Psoas muscle (tissue), 8 donors: ENCODE results near the gene VTCN1. TPM values are rescaled to one million over a fixed set of nuclear protein-coding genes. Genes with fewer than 3 reads are reported as not detected.

Experiments
- ATAC-seq, 4 donors: fragments of 200-7000 bp; cut with Tn5 transposase; one replicate each; pipeline ENCODE4 v1.9.1; 2020; ENCODE audit warnings: moderate library complexity in 3 of 4, mild to moderate bottlenecking in 2 of 4
- DNase-seq, 2 donors: peaks; one replicate each; pipeline ENCODE4 v3.0.0-alpha.2; 2020
- H3K27ac ChIP-seq: fragments of 200-600 bp; one replicate; pipeline ENCODE4 v1.8.0; 2022
- H3K27me3 ChIP-seq, 3 donors: fragments of 200-600 bp in 1 of 3; one replicate each; pipeline versions ENCODE4 v1.6.1 to v1.8.0; 2013 to 2022; ENCODE audit warnings: low read length in 2 of 3, mild to moderate bottlenecking in 2 of 3, moderate library complexity in 1 of 3; ENCODE audit not compliant: insufficient read depth in 3 of 3
- H3K36me3 ChIP-seq, 2 donors: fragments of 200-600 bp in 1 of 2; one replicate each; pipeline versions ENCODE4 v1.6.1 to v1.8.0; 2013 to 2022; ENCODE audit warnings: low read depth in 1 of 2, mild to moderate bottlenecking in 1 of 2, moderate library complexity in 1 of 2; ENCODE audit not compliant: insufficient read depth in 1 of 2
- H3K4me1 ChIP-seq: fragments of 200-600 bp; one replicate; pipeline ENCODE4 v1.8.0; 2022
- H3K4me3 ChIP-seq: fragments of 200-600 bp; one replicate; pipeline ENCODE4 v1.8.0; 2022; ENCODE audit warnings: mild to moderate bottlenecking
- H3K9me3 ChIP-seq: fragments of 200-600 bp; one replicate; pipeline ENCODE4 v1.8.0; 2022
- WGBS, 3 donors: extraction: QIAGEN DNeasy Blood & Tissue Kit; methylation state at CpG; one replicate each; pipeline versions ENCODE4 v1.1.6 to v1.1.7; 2013; 5-methylcytosine and 5-hydroxymethylcytosine counted together
- intact Hi-C, 2 donors: fragments of 100-400 bp; cut with DNase I; formaldehyde crosslinking; loops; one replicate each; pipeline versions ENCODE4 v1.11.0 to v1.14.2; 2022
- polyA plus RNA-seq, 3 donors: library from polyadenylated mRNA; stranded (reverse); fragments of 200-250 nt; gene quantifications; one replicate each; pipeline ENCODE4 v1.2.3, GENCODE V29; 2013
- total RNA-seq, 4 donors: library from RNA; stranded (reverse); fragmentation: NEBNext Ultra II Directional in 2 of 4; extraction: Animal tissue kit (Norgen Biotek cat#: 25700) in 2 of 4; gene quantifications; one replicate each; pipeline versions ENCODE4 v1.2.1 to v1.2.4, GENCODE V29; 2021 to 2023
- TF ChIP-seq, protein P1 (sequence below): fragments of 200-600 bp; IDR thresholded peaks from one replicate; pipeline ENCODE4 v1.8.0; 2022; ENCODE audit warnings: antibody characterized with exemption
- donor health status: healthy with polysubstance abuse.
- donor health status: DM: no; HTN: no; CAD: no; lungs with moderate emphysema.
- donor health status: Bipolar disorder and iron deficiency.
- donor health status: healthy.
- donor health status: DM: yes; HTN: yes; CAD: no.
- donor health status: DM: no; HTN: no; CAD: no.
- donor health status: DM: no; HTN: no; CAD: no.
- donor health status: DM: yes; HTN: yes; CAD: no.

The VTCN1 gene
- total and polyA plus RNA-seq, 7 donors, result 0.03 to 0.22 (median 0.09) TPM; not detected in 4

DNA sequence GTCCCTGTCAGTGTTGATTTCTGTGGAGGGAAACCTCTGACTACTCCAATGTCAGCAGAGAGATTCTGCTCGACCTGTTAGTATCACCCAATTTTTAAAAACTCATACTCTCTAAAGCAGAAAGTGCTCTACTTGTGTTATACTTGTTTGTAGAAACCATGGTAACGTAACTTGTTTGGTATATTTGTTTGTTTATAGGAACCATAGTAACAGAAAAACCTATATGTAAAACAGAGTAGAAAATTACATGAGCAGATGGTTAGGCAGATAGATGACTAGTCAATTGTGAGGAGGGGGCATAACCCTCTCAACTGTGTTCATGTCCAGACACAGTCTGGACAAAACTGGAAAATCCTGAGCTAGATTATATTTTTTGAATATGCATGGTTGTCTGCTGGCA is 95.8 kb downstream of the VTCN1 start:
- DNase-seq (no peak), ATAC-seq (no peak)
- TF ChIP-seq, protein P1, sequence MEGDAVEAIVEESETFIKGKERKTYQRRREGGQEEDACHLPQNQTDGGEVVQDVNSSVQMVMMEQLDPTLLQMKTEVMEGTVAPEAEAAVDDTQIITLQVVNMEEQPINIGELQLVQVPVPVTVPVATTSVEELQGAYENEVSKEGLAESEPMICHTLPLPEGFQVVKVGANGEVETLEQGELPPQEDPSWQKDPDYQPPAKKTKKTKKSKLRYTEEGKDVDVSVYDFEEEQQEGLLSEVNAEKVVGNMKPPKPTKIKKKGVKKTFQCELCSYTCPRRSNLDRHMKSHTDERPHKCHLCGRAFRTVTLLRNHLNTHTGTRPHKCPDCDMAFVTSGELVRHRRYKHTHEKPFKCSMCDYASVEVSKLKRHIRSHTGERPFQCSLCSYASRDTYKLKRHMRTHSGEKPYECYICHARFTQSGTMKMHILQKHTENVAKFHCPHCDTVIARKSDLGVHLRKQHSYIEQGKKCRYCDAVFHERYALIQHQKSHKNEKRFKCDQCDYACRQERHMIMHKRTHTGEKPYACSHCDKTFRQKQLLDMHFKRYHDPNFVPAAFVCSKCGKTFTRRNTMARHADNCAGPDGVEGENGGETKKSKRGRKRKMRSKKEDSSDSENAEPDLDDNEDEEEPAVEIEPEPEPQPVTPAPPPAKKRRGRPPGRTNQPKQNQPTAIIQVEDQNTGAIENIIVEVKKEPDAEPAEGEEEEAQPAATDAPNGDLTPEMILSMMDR, result no peak
- no peaks in the 10 kb centered on the region for H3K9me3 ChIP-seq
- intact Hi-C loops, result loop anchor here in 1 of 2 donors (5.0 kb wide), 1 partner anchor 33 kb away; no protein-coding TSS in a partner anchor
- no peaks in the 10 kb centered on the region for H3K27me3 ChIP-seq
- H3K27ac ChIP-seq, result no peak overlapping the region
- H3K36me3 ChIP-seq, result peaks cover 0 to 68% of the 10 kb centered on the region in 2 donors
- no peak overlapping the region for H3K4me3 ChIP-seq
- peaks cover 34% of the 10 kb centered on the region for H3K4me1 ChIP-seq
- WGBS, 3 donors, result 64 to 67% (median 64%) methylated on average over 2 of the region's 2 CpGs

DNA sequence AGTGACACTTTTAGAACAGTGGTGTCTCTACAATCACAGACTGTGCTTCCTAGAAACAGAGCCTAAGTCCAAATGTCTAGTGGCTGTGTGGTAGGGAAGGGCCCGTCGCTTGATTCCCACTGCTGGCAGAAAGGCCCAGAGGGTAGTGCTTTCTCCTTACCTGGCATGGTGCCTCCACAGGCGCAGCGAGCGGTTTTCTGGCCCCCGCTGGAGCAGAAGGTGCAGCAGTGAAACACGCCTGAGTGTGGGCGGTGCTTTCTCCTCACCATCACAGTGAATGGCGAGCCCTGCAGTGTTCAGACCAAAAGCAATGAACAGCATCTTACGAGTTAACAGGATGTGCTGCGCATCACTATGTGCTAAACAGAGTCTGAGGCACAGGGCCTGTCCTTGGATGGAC is 97.5 kb downstream of the VTCN1 start:
- intact Hi-C loops, result no loop called here
- TF ChIP-seq, protein P1, result no peak
- no peak for ATAC-seq
- H3K27me3 ChIP-seq, result no peaks in the 10 kb centered on the region
- 86 to 93% (median 92%) methylated on average over 11 of the region's 11 CpGs for WGBS, 3 donors
- peaks cover 5 to 85% of the 10 kb centered on the region in 2 donors for H3K36me3 ChIP-seq
- H3K4me1 ChIP-seq, result peaks cover 19% of the 10 kb centered on the region
- H3K4me3 ChIP-seq, result no peak overlapping the region
- H3K9me3 ChIP-seq, result no peaks in the 10 kb centered on the region
- peak overlapping the region; percentile 3 for H3K27ac ChIP-seq
- no peak for DNase-seq

DNA sequence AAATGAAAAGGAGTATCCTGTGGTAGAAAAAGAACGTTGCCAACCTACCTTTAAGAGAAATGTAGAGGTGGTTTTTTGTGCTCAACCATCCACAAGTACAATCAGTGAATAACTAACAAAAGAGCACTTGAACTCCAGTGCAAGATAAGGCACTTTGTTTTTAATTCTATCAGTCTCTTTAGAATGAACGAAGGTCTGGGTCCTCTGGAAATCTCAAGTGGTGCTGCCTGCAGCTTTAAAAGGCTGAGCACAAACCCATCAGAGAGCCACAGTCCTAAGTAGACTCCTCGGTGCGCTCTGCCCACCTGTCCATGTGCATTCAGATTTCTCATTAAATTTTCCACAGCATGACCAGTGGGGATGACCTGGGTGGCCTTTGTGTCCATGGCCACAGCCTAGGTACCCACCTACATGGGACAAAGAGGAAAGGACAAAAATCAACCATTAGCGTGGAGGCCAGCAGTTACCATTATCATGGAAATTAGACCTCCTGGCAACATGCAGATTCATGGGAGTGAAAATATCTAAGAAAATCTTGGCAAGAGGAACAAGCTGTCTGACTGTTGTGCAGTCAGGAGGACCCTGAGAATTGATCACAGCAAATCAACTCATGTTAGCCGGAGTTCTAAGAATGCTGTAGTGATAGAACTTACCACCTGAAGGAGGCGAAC is 98.5 kb downstream of the VTCN1 start:
- H3K36me3 ChIP-seq, result peaks cover 8 to 95% of the 10 kb centered on the region in 2 donors
- peaks cover 10% of the 10 kb centered on the region for H3K4me1 ChIP-seq
- ATAC-seq, result no peak
- intact Hi-C loops, result no loop called here
- H3K4me3 ChIP-seq, result no peak overlapping the region
- 83 to 86% (median 85%) methylated on average over 7 of the region's 7 CpGs for WGBS, 3 donors
- no peaks in the 10 kb centered on the region for H3K9me3 ChIP-seq
- TF ChIP-seq, protein P1, result no peak
- DNase-seq, result no peak
- H3K27me3 ChIP-seq, result no peaks in the 10 kb centered on the region
- peak overlapping the region; percentile 54 for H3K27ac ChIP-seq

DNA sequence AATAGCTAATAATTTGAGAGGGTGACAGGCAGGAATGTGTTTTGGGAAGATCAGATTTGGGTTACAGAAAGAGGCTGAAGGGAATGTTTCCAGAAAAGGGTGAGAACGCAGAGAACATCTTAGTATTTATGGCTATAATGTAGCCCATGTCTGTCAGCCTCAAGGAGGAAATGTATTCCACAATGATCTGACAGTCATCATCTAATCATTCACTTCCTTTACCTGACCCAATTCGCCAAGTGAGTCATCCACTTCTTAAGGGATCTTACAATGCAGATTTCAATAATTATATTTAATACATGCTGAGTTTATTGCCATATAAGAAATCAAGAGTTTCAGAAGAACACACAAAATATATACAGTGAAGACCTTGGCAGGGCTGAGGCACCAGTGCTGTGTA is 100.0 kb downstream of the VTCN1 start:
- ATAC-seq, result peak in 1 of 4 donors; percentile 59

More for the DNA sequence above, 100.0 kb downstream of the VTCN1 start:
- H3K4me3 ChIP-seq, result no peak overlapping the region
- no peaks in the 10 kb centered on the region for H3K9me3 ChIP-seq
- WGBS, 3 donors, result 88 to 92% (median 90%) methylated on average over 2 of the region's 2 CpGs
- peaks cover 3% of the 10 kb centered on the region for H3K4me1 ChIP-seq
- DNase-seq, result no peak
- no peaks in the 10 kb centered on the region for H3K27me3 ChIP-seq
- intact Hi-C loops, result loop anchor here in 1 of 2 donors (2.0 kb wide), 1 partner anchor 14 kb away; no protein-coding TSS in a partner anchor
- peak overlapping the region; percentile 54 for H3K27ac ChIP-seq
- peaks cover 8 to 91% of the 10 kb centered on the region in 2 donors for H3K36me3 ChIP-seq
- TF ChIP-seq, protein P1, result no peak
